ENCODE measurements around the gene DZIP3. TPM values are rescaled to one million over a fixed set of nuclear protein-coding genes. Genes with fewer than 3 reads are reported as not detected.

Gene DZIP3
- total and polyA plus RNA-seq, 2 of the 8 experiments (the other 6 are each of a cell fraction or from before 2014, with no cell fraction given), result 10.4 to 24.3 TPM

DNA sequence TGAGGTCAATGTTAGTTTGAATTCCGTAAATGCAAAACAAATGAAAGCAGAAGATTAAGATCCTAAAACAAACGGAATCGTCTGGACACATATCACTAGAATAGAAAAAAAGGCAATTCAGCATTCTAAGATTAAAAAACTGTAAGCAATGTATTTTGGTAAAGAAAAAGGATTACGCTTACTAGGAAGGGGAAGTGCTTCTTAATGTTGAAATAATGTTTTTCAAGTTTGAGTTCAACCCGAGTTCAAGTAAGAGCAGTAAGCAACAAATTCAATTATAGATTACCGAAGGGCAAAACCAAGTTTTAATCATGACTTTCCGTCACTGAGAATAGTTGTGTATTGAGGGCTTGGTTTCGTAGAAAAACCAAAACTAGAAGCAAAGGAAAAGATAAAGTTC lies 921 bp upstream of the DZIP3 start:
- H3K14ac ChIP-seq (ENCODE audit: insufficient read length), result no peak overlapping the region
- H3K36me3 ChIP-seq (ENCODE audit: control insufficient read depth in 2 of 4, insufficient read depth in 4 of 4, low read length in 3 of 4), result peaks cover 0 to 11% (median 3%) of the 10 kb centered on the region in 4 experiments; a peak in 2 of 8 replicates
- no peak overlapping the region for H2BK5ac ChIP-seq (ENCODE audit: low read depth, low read length)
- H3K23ac ChIP-seq (ENCODE audit: insufficient read length), result no peak overlapping the region
- no peak overlapping the region for H2BK15ac ChIP-seq (ENCODE audit: low read length)
- H3K18ac ChIP-seq (ENCODE audit: extremely low read depth, low read length), result no peak overlapping the region
- no peak overlapping the region for H4K91ac ChIP-seq (replicated peaks; ENCODE audit: insufficient read length, low read length)
- no peak overlapping the region for H4K5ac ChIP-seq (ENCODE audit: insufficient read length, low read depth, low read length)
- no peak overlapping the region for H2BK120ac ChIP-seq (replicated peaks; ENCODE audit: low read depth, low read length)
- no peak overlapping the region for H3K56ac ChIP-seq (replicated peaks; ENCODE audit: insufficient read length, low read depth, low read length)
- H3K27ac ChIP-seq (ENCODE audit: low read depth, low read length), result peak overlapping the region; percentile 96; the same call in 1 of the 2 replicates
- no peak overlapping the region for H2BK12ac ChIP-seq (ENCODE audit: low read depth, low read length)
- H3K4me2 ChIP-seq (ENCODE audit: insufficient read depth in 1 of 2, low read depth in 2 of 2, low read length in 2 of 2), result peak overlapping the region; percentile 73 to 82
- H3K23me2 ChIP-seq (ENCODE audit: low read depth, low read length), result no peaks in the 10 kb centered on the region
- peak overlapping the region; percentile 89; the same call in 1 of the 2 replicates for H2AFZ ChIP-seq (ENCODE audit: low read length)
- H3K79me2 ChIP-seq (ENCODE audit: control insufficient read depth in 1 of 2, insufficient read depth in 2 of 2, low read length in 2 of 2), result peaks cover 14 to 92% of the 10 kb centered on the region in 2 experiments
- H3K4me1 ChIP-seq (replicated peaks in 1 of 4; ENCODE audit: control insufficient read depth in 3 of 4, insufficient read depth in 4 of 4, low read length in 3 of 4), result peaks cover 0 to 7% (median 2%) of the 10 kb centered on the region in 4 experiments; a peak in 2 of 7 replicates
- ChIA-PET CTCF (ENCODE audit: partially characterized antibody) (interaction anchor here (1.3 to 3.0 kb wide), 3 partner anchors 13 to 76 kb away, joined by 3 to 16 read pairs (median 4); no protein-coding TSS in a partner anchor), POLR2A (ENCODE audit: partially characterized antibody) (interaction anchor here (1.2 to 3.7 kb wide), 7 partner anchors 10 to 82 kb away, joined by 3 to 25 read pairs (median 8); no protein-coding TSS in a partner anchor)
- 2% methylated on average over 8 of the region's 8 CpGs; no CpG with 5 or more reads in 1 of the 2 experiments for WGBS, 2 experiments (ENCODE audit: extremely low coverage in 1 of 2, insufficient coverage in 1 of 2, insufficient read length in 1 of 2, insufficient replicate concordance in 2 of 2, low coverage in 1 of 2, low lambda C conversion rate in 2 of 2, missing lambda C conversion rate in 1 of 2)
- H3K27me3 ChIP-seq (replicated peaks in 1 of 4; ENCODE audit: control insufficient read depth in 3 of 4, extremely low read depth in 1 of 4, insufficient read depth in 3 of 4, low read length in 3 of 4), result no peaks in the 10 kb centered on the region
- no peak for FAIRE-seq
- no peak for DNase-seq (ENCODE audit: low read depth in 1 of 2, low spot score in 2 of 2)
- H2AK5ac ChIP-seq (ENCODE audit: low read depth, low read length), result no peak overlapping the region
- H4K8ac ChIP-seq (ENCODE audit: extremely low read depth, insufficient read depth, low read length), result no peak overlapping the region; the same call in 1 of the 2 replicates
- H3K79me1 ChIP-seq (ENCODE audit: low read depth, low read length), result no peaks in the 10 kb centered on the region; the same call in none of the 2 replicates
- H3K9me3 ChIP-seq (ENCODE audit: insufficient read depth in 2 of 2, low read depth in 1 of 2, low read length in 1 of 2), result no peaks in the 10 kb centered on the region
- H3K4ac ChIP-seq (replicated peaks; ENCODE audit: insufficient read length, low read depth, low read length), result no peak overlapping the region
- no peak overlapping the region for H2BK20ac ChIP-seq (ENCODE audit: low read length)
- H3K9ac ChIP-seq (replicated peaks in 1 of 4; ENCODE audit: extremely low read depth in 1 of 4, low read depth in 3 of 4, low read length in 3 of 4), result peak overlapping the region; percentile 82 to 99 (median 94)
- H3K4me3 ChIP-seq (ENCODE audit: extremely low read depth in 1 of 4, insufficient read depth in 2 of 4, low read depth in 3 of 4, low read length in 4 of 4), result peak overlapping the region; percentile 89 to 96 (median 92)
- H4K20me1 ChIP-seq (replicated peaks in 1 of 2; ENCODE audit: control insufficient read depth in 1 of 2, insufficient read depth in 2 of 2, low read length in 2 of 2), result peaks cover 0 to 2% of the 10 kb centered on the region in 2 experiments
- TF ChIP-seq USF2 (IDR thresholded peaks at IDR 0.05; ENCODE audit: low read length), result no peak

All from H1 (cell line).